PFSK-1 (cell line): Measurements from ENCODE around the gene NRCAM.

Source experiments
- FOXP2 ChIP-seq: optimal IDR thresholded peaks from 2 replicates; pipeline ENCODE3; 2011; ENCODE audit warnings: borderline replicate concordance, control low read depth, inconsistent platforms; ENCODE audit not compliant: insufficient read depth; ENCODE audit errors: extremely low read length, extremely low read depth
- POLR2AphosphoS5 ChIP-seq: IDR thresholded peaks from 2 replicates; pipeline ENCODE4 v1.6.1; 2012; ENCODE audit warnings: low read depth, mild to moderate bottlenecking, control low read depth, low read length, moderate library complexity
- REST ChIP-seq, 2 experiments: IDR thresholded peaks; 2 replicates each; pipeline versions ENCODE4 v1.6.1 to v1.8.0; 2011 to 2012; ENCODE audit warnings: low read depth in 2 of 2, low read length in 2 of 2, control low read depth in 1 of 2, inconsistent platforms in 1 of 2, mild to moderate bottlenecking in 1 of 2, moderate library complexity in 1 of 2; ENCODE audit not compliant: insufficient read depth in 1 of 2
- SIN3A ChIP-seq: IDR thresholded peaks from 2 replicates; pipeline ENCODE4 v1.6.1; 2012; ENCODE audit warnings: mild to moderate bottlenecking, low read length, moderate library complexity, borderline replicate concordance; ENCODE audit not compliant: insufficient read depth
- TAF1 ChIP-seq: IDR thresholded peaks from 2 replicates; pipeline ENCODE4 v1.6.1; 2012; ENCODE audit warnings: low read length, control low read depth, borderline replicate concordance; ENCODE audit not compliant: insufficient read depth

The NRCAM gene

GRCh38 chr7:108425714-108426275, 30.4 kb downstream of the NRCAM start:
- TF ChIP-seq FOXP2 = no peak
- TF ChIP-seq POLR2AphosphoS5 = no peak
- TF ChIP-seq REST (IDR thresholded peaks at IDR 0.05; ENCODE audit: insufficient read depth in 1 of 2, low read depth in 2 of 2, low read length in 2 of 2) = no peak
- TF ChIP-seq TAF1 = no peak
- TF ChIP-seq SIN3A = no peak

- TF ChIP-seq REST (IDR thresholded peaks at IDR 0.05; ENCODE audit: insufficient read depth in 1 of 2, low read depth in 2 of 2, low read length in 2 of 2) = no peak
- TF ChIP-seq SIN3A = no peak
- TF ChIP-seq POLR2AphosphoS5 = no peak
Observed at GRCh38 chr7:108424013-108424412, 32.2 kb downstream of the NRCAM start.

- TF ChIP-seq REST (IDR thresholded peaks at IDR 0.05; ENCODE audit: insufficient read depth in 1 of 2, low read depth in 2 of 2, low read length in 2 of 2) = no peak
Observed at GRCh38 chr7:108423089-108423989, 32.9 kb downstream of the NRCAM start.

GRCh38 chr7:108421720-108422331, 34.4 kb downstream of the NRCAM start:
- TF ChIP-seq FOXP2 (no peak), POLR2AphosphoS5 (no peak), SIN3A (no peak), TAF1 (no peak), REST (IDR thresholded peaks at IDR 0.05; ENCODE audit: insufficient read depth in 1 of 2, low read depth in 2 of 2, low read length in 2 of 2) (no peak)
